Glomerular endothelial cell (primary cell): Measurements from ENCODE around the gene PTEN. TPM values are rescaled to one million over a fixed set of nuclear protein-coding genes. Genes with fewer than 3 reads are reported as not detected.
"Not testable (repeated sequence)": the region's sequence is repeated elsewhere in the genome, so short reads cannot be mapped to it uniquely, and the experiment has no call there.

Source experiments
- DNase-seq: peaks from one replicate; pipeline ENCODE4 v3.0.0-alpha.2; 2011; ENCODE audit warnings: low read depth, low spot score; ENCODE audit errors: extremely low read depth
- total RNA-seq: library from RNA; depleted of rRNA; stranded (reverse); fragments of >200 nt; gene quantifications from 2 replicates; pipeline ENCODE4 v1.2.3, GENCODE V29; 2015

The PTEN gene
- total RNA-seq, 1 donor from 2014 or later: 64.8 TPM

GRCh38 chr10:87868277-87868676, 4.9 kb downstream of the PTEN start:
- DNase-seq: no peak

GRCh38 chr10:87869139-87869538, 5.7 kb downstream of the PTEN start:
- DNase-seq: not testable (repeated sequence)

GRCh38 chr10:87869773-87870551, 6.5 kb downstream of the PTEN start:
- DNase-seq: no peak

- DNase-seq: no peak
Measured at GRCh38 chr10:87872828-87873227, 9.4 kb downstream of the PTEN start.

- DNase-seq: no peak
Measured at GRCh38 chr10:87873656-87874055, 10.2 kb downstream of the PTEN start.

- no peak for DNase-seq
Measured at GRCh38 chr10:87875929-87876571, 12.6 kb downstream of the PTEN start.

GRCh38 chr10:87878664-87879459, 15.4 kb downstream of the PTEN start:
- DNase-seq: no peak

GRCh38 chr10:87880336-87880735, 16.9 kb downstream of the PTEN start:
- DNase-seq: no peak

- not testable (repeated sequence) for DNase-seq
Measured at GRCh38 chr10:87881373-87882059, 18.1 kb downstream of the PTEN start.

GRCh38 chr10:87882555-87883294, 19.3 kb downstream of the PTEN start:
- DNase-seq: no peak

GRCh38 chr10:87886635-87887034, 23.2 kb downstream of the PTEN start:
- no peak for DNase-seq

- no peak for DNase-seq
Measured at GRCh38 chr10:87887146-87887545, 23.7 kb downstream of the PTEN start.

- DNase-seq: no peak
Measured at GRCh38 chr10:87887548-87888289, 24.3 kb downstream of the PTEN start.

- DNase-seq: no peak
Measured at GRCh38 chr10:87895430-87895829, 32.0 kb downstream of the PTEN start.

- no peak for DNase-seq
Measured at GRCh38 chr10:87896216-87896615, 32.8 kb downstream of the PTEN start.

GRCh38 chr10:87897957-87898356, 34.5 kb downstream of the PTEN start:
- DNase-seq: not testable (repeated sequence)

GRCh38 chr10:87903396-87903795, 40.0 kb downstream of the PTEN start:
- DNase-seq: not testable (repeated sequence)

- DNase-seq: no peak
Measured at GRCh38 chr10:87913156-87913921, 49.9 kb downstream of the PTEN start.

- DNase-seq: no peak
Measured at GRCh38 chr10:87915406-87915805, 52.0 kb downstream of the PTEN start.
